Endothelial cell (in vitro differentiated cells): ENCODE results near the gene POLN. TPM values are rescaled to one million over a fixed set of nuclear protein-coding genes. Genes with fewer than 3 reads are reported as not detected.

ENCODE experiments used
- DNase-seq: peaks from one replicate; pipeline ENCODE4 v3.0.0; 2021; ENCODE audit warnings: low spot score
- H3K27ac Mint-ChIP-seq: one replicate; pipeline ENCODE4 v1.8.0; 2021; ENCODE audit warnings: mixed read lengths, inconsistent platforms; ENCODE audit not compliant: unreplicated experiment
- H3K27me3 Mint-ChIP-seq: one replicate; pipeline ENCODE4 v1.8.0; 2021; ENCODE audit warnings: mild to moderate bottlenecking, moderate library complexity, mixed read lengths, inconsistent platforms; ENCODE audit not compliant: unreplicated experiment
- H3K36me3 Mint-ChIP-seq: one replicate; pipeline ENCODE4 v1.8.0; 2021; ENCODE audit warnings: mild to moderate bottlenecking, low read depth, mixed read lengths, inconsistent platforms; ENCODE audit not compliant: unreplicated experiment
- H3K4me1 Mint-ChIP-seq: one replicate; pipeline ENCODE4 v1.8.0; 2021; ENCODE audit warnings: mild to moderate bottlenecking, mixed read lengths, inconsistent platforms; ENCODE audit not compliant: unreplicated experiment
- H3K4me3 Mint-ChIP-seq: one replicate; pipeline ENCODE4 v1.8.0; 2021; ENCODE audit warnings: mild to moderate bottlenecking, mixed read lengths, inconsistent platforms; ENCODE audit not compliant: unreplicated experiment
- H3K9me3 Mint-ChIP-seq: one replicate; pipeline ENCODE4 v1.8.0; 2021; ENCODE audit warnings: mixed read lengths, inconsistent platforms; ENCODE audit not compliant: unreplicated experiment
- CTCF ChIP-seq: fragments of 200-600 bp; sonication (generic); IDR thresholded peaks from one replicate; pipeline ENCODE4 v1.5.0; 2021; ENCODE audit warnings: antibody characterized with exemption; ENCODE audit not compliant: unreplicated experiment
- total RNA-seq: library from RNA; stranded (reverse); fragmentation: NEBNext Ultra II Directional; extraction: Animal tissue kit (Norgen Biotek cat#: 25700); gene quantifications from one replicate; pipeline ENCODE4 v1.2.1, GENCODE V29; 2021; ENCODE audit not compliant: unreplicated experiment

Gene POLN
- total RNA-seq, 1 donor from 2014 or later, result 2.5 TPM

DNA sequence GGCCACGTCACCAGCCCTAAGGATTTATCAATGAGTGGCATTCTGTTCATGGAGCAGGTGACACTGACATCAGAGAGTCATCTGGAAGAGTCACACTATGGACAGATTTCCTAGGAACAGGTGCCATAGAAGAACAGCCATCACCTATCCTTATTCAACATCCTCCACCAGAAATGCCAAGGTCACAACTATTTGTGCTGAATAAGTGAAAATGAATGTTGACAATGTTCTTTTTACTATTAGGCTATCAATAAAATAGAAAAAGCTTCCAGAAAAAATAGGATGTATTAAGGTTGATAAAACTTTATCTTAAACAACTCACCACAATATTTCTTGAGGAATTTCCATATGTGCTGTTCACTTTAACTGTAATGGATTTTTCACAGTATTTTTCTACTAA, 62.9 kb downstream of the POLN start:
- H3K4me3 Mint-ChIP-seq, result no peak overlapping the region
- no peak for TF ChIP-seq CTCF
- DNase-seq, result no peak
- no peaks in the 10 kb centered on the region for H3K9me3 Mint-ChIP-seq
- H3K27ac Mint-ChIP-seq, result no peak overlapping the region
- H3K36me3 Mint-ChIP-seq, result no peaks in the 10 kb centered on the region
- no peaks in the 10 kb centered on the region for H3K27me3 Mint-ChIP-seq
- no peaks in the 10 kb centered on the region for H3K4me1 Mint-ChIP-seq

DNA sequence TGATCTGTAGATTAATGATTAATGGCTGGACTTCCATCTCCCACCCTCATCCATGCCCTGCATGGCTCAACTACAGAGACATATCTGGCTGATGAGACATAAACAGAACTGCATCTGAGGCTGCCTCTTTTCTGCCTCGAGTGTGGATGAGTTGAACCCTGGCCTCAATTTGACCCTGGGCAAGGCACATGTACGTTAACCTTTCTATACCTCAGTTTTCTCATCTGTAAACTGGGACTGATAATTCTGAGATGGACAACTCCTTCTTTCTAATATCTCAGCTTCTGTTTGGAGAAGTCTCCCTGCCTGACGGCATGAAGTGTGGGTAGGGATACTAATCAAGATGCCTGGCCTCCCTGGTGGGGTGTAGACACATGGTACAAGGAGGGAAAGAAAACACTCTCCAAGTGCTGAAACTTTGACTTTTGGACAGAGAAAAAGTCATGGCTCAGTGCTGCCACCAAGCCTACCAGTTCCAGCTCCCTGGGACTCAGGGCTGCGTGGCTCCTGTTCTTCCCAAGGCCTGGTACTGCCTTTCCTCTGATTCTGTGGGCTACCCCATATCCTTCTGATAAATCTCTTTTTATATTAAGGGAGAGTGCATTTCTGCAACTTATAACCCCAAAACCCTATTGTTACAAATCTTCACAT, 64.4 kb downstream of the POLN start:
- Mint-ChIP-seq H3K4me3 (no peak overlapping the region), H3K27ac (no peak overlapping the region), H3K9me3 (no peaks in the 10 kb centered on the region), H3K27me3 (no peaks in the 10 kb centered on the region), H3K36me3 (no peaks in the 10 kb centered on the region), H3K4me1 (no peaks in the 10 kb centered on the region)
- no peak for DNase-seq
- no peak for TF ChIP-seq CTCF

- Mint-ChIP-seq H3K27ac (no peak overlapping the region), H3K27me3 (no peaks in the 10 kb centered on the region), H3K36me3 (no peaks in the 10 kb centered on the region), H3K4me1 (peaks cover 8% of the 10 kb centered on the region), H3K9me3 (no peaks in the 10 kb centered on the region), H3K4me3 (no peak overlapping the region)
- no peak for TF ChIP-seq CTCF
- no peak for DNase-seq
These were observed 65.8 kb downstream of the POLN start for GRCh38 chr4:2175990-2176698.

- no peak for DNase-seq
- Mint-ChIP-seq H3K4me3 (no peak overlapping the region), H3K4me1 (peaks cover 8% of the 10 kb centered on the region), H3K27ac (no peak overlapping the region), H3K9me3 (no peaks in the 10 kb centered on the region), H3K36me3 (peaks cover 3% of the 10 kb centered on the region), H3K27me3 (peaks cover 3% of the 10 kb centered on the region)
- TF ChIP-seq CTCF, result no peak
These were observed 67.9 kb downstream of the POLN start for GRCh38 chr4:2174061-2174460.

GRCh38 chr4:2172627-2173231, 69.2 kb downstream of the POLN start:
- H3K27me3 Mint-ChIP-seq, result peaks cover 3% of the 10 kb centered on the region
- H3K9me3 Mint-ChIP-seq, result no peaks in the 10 kb centered on the region
- no peak overlapping the region for H3K27ac Mint-ChIP-seq

More at GRCh38 chr4:2172627-2173231, 69.2 kb downstream of the POLN start:
- Mint-ChIP-seq H3K4me3 (no peak overlapping the region), H3K4me1 (peaks cover 8% of the 10 kb centered on the region), H3K36me3 (peaks cover 16% of the 10 kb centered on the region)
- TF ChIP-seq CTCF, result no peak
- DNase-seq, result no peak
